Endothelial cell of umbilical vein (primary cell): Measurements from ENCODE around the gene ITGA11. TPM values are rescaled to one million over a fixed set of nuclear protein-coding genes. Genes with fewer than 3 reads are reported as not detected.

Source experiments
- BruUV-seq: library from RNA; stranded (reverse); fragments of 400-500 nt; replicated peaks from 2 replicates; lab custom pipeline; 2021; lab: Mats Ljungman, UMichigan
- CTCF ChIA-PET: fragments of 300-600, 350-600 bp; sonication (Branson Sonifier 250); formaldehyde crosslinking; loops from one replicate; lab custom pipeline; 2021; ENCODE audit warnings: antibody characterized with exemption, inconsistent platforms; lab: Charles Lee
- POLR2A ChIA-PET: fragments of 300-600, 350-600 bp; sonication (Branson Sonifier 250); formaldehyde crosslinking; loops from one replicate; lab custom pipeline; 2021; ENCODE audit warnings: antibody characterized with exemption, inconsistent platforms; lab: Charles Lee
- DNase-seq: peaks from one replicate; pipeline ENCODE4 v3.0.0-alpha.2; 2011; ENCODE audit warnings: low read depth, low spot score
- FAIRE-seq: peaks from 2 replicates; lab custom pipeline; 2011; peaks lifted over from hg19 to GRCh38; lab: Jason Lieb, UNC
- H2AFZ ChIP-seq: 2 replicates; pipeline ENCODE4 v1.6.0; 2012; ENCODE audit warnings: low read depth, low read length, control low read depth, inconsistent platforms
- H3K27ac ChIP-seq: 2 replicates; pipeline ENCODE4 v1.5.1; 2011; ENCODE audit warnings: low read depth, mild to moderate bottlenecking, control low read depth, low read length, moderate library complexity; ENCODE audit not compliant: insufficient read depth
- H3K27me3 ChIP-seq, 2 experiments: 2 replicates each; pipeline versions ENCODE4 v1.6.0 to v1.6.1; 2011; ENCODE audit warnings: low read length in 2 of 2, mixed read lengths in 1 of 2; ENCODE audit not compliant: control insufficient read depth in 2 of 2, insufficient read depth in 2 of 2
- H3K36me3 ChIP-seq, 2 experiments: 2 replicates in 1 of 2; 3 replicates in 1 of 2; pipeline ENCODE4 v1.5.1; 2011; ENCODE audit warnings: low read length in 2 of 2, mild to moderate bottlenecking in 1 of 2, moderate library complexity in 1 of 2; ENCODE audit not compliant: control insufficient read depth in 2 of 2, insufficient read depth in 2 of 2; ENCODE audit errors: extremely low read depth in 1 of 2
- H3K4me1 ChIP-seq: 3 replicates; pipeline ENCODE4 v1.5.1; 2011; ENCODE audit warnings: mild to moderate bottlenecking, low read length; ENCODE audit not compliant: control insufficient read depth, insufficient read depth; ENCODE audit errors: extremely low read depth
- H3K4me2 ChIP-seq: 2 replicates; pipeline ENCODE4 v1.6.1; 2011; ENCODE audit warnings: low read length, control low read depth, mixed read lengths; ENCODE audit not compliant: insufficient read depth
- H3K4me3 ChIP-seq, 3 experiments: fragments of 200-600 bp in 1 of 3; sonication (generic), shearing (Covaris generic) in 1 of 3; replicated peaks in 1 of 3; 2 replicates each; pipeline ENCODE4 v1.5.1; 2011 to 2016; ENCODE audit warnings: control low read depth in 3 of 3, low read length in 3 of 3, mild to moderate bottlenecking in 2 of 3, inconsistent platforms in 1 of 3, low read depth in 1 of 3, moderate library complexity in 1 of 3; ENCODE audit not compliant: insufficient read depth in 1 of 3
- H3K79me2 ChIP-seq: 2 replicates; pipeline ENCODE4 v1.6.0; 2012; ENCODE audit warnings: low read length, inconsistent platforms; ENCODE audit not compliant: control insufficient read depth, insufficient read depth
- H3K9ac ChIP-seq: replicated peaks from 2 replicates; pipeline ENCODE3; 2011; ENCODE audit warnings: low read length, control low read depth; ENCODE audit not compliant: insufficient read depth; ENCODE audit errors: extremely low read depth
- H3K9me1 ChIP-seq: replicated peaks from 3 replicates; pipeline ENCODE4 v1.6.0; 2011; ENCODE audit warnings: mild to moderate bottlenecking, low read length; ENCODE audit not compliant: control insufficient read depth, insufficient read depth; ENCODE audit errors: extremely low read depth
- H3K9me3 ChIP-seq: replicated peaks from 2 replicates; pipeline ENCODE4 v1.5.1; 2012; ENCODE audit warnings: low read length, inconsistent platforms; ENCODE audit not compliant: control insufficient read depth, insufficient read depth
- H4K20me1 ChIP-seq: replicated peaks from 2 replicates; pipeline ENCODE3; 2011; ENCODE audit warnings: mild to moderate bottlenecking, low read length; ENCODE audit not compliant: control insufficient read depth, insufficient read depth; ENCODE audit errors: extremely low read depth
- EZH2 ChIP-seq: IDR thresholded peaks from 2 replicates; pipeline ENCODE4 v1.6.1; 2012; ENCODE audit warnings: borderline replicate concordance, low read depth, mild to moderate bottlenecking, moderate library complexity, low read length, inconsistent platforms; ENCODE audit not compliant: severe bottlenecking
- FOS ChIP-seq: IDR thresholded peaks from 2 replicates; pipeline ENCODE4 v1.6.1; 2011; ENCODE audit warnings: mild to moderate bottlenecking, low read length, moderate library complexity, borderline replicate concordance; ENCODE audit not compliant: insufficient read depth
- GATA2 ChIP-seq: IDR thresholded peaks from 2 replicates; pipeline ENCODE4 v1.7.0; 2011; ENCODE audit warnings: low read depth, mild to moderate bottlenecking, moderate library complexity, mixed read lengths, low read length; ENCODE audit not compliant: insufficient read length, insufficient read depth
- JUN ChIP-seq: IDR thresholded peaks from 2 replicates; pipeline ENCODE4 v1.6.1; 2011; ENCODE audit warnings: borderline replicate concordance, low read depth; ENCODE audit not compliant: insufficient read length, insufficient read depth
- MYC ChIP-seq: IDR thresholded peaks from one replicate; pipeline ENCODE4 v1.6.1; 2011; ENCODE audit warnings: mild to moderate bottlenecking, low read depth, low read length
- POLR2A ChIP-seq: IDR thresholded peaks from 2 replicates; pipeline ENCODE4 v1.6.1; 2012; ENCODE audit warnings: low read depth, mild to moderate bottlenecking, control low read depth, low read length
- POLR2AphosphoS5 ChIP-seq: IDR thresholded peaks from 2 replicates; pipeline ENCODE4 v1.6.1; 2012; ENCODE audit warnings: low read depth, mild to moderate bottlenecking, control low read depth, low read length, moderate library complexity; ENCODE audit not compliant: insufficient read depth
- dilution Hi-C: fragments of 300-500 bp; cut with MboI; formaldehyde crosslinking; loops from one replicate; pipeline ENCODE4 v1.15.0; 2019; ENCODE audit warnings: low sequenced_read_pairs; ENCODE audit not compliant: extremely low pct_ligation_motif_present
- intact Hi-C: fragments of 100-400 bp; cut with micrococcal nuclease; formaldehyde crosslinking; loops from one replicate; pipeline ENCODE4 v1.10.0; 2022
- polyA plus RNA-seq, 4 experiments: library from polyadenylated mRNA; depleted of rRNA in 3 of 4; stranded (reverse) in 3 of 4; unstranded in 1 of 4; fragments of >200 nt; gene quantifications; 2 replicates each; pipeline versions ENCODE4 v1.2.1 to v1.2.3, GENCODE V29; 2011 to 2012; ENCODE audit warnings: missing spikeins in 1 of 4
- total RNA-seq: library from RNA; stranded (reverse); gene quantifications from 2 replicates; pipeline ENCODE4 v1.2.3, GENCODE V29; 2021
- TF ChIP-seq, protein P1 (sequence below), 2 donors: IDR thresholded peaks; 1 replicate in 1 of 2; 2 replicates in 1 of 2; pipeline ENCODE4 v1.5.1; 2011; ENCODE audit warnings: low read length in 2 of 2, mild to moderate bottlenecking in 2 of 2, moderate library complexity in 2 of 2, control low read depth in 1 of 2, inconsistent platforms in 1 of 2, low read depth in 1 of 2; ENCODE audit not compliant: insufficient read depth in 1 of 2; ENCODE audit errors: extremely low read depth in 1 of 2
- TF ChIP-seq, protein P2 (sequence below): IDR thresholded peaks from 2 replicates; pipeline ENCODE4 v1.6.1; 2011; ENCODE audit not compliant: insufficient read depth, insufficient read length

The ITGA11 gene
- total and polyA plus RNA-seq, 2 donors (not counting 3 experiments of a cell fraction or from before 2014, with no cell fraction given), result 0.18 to 1.0 TPM

DNA sequence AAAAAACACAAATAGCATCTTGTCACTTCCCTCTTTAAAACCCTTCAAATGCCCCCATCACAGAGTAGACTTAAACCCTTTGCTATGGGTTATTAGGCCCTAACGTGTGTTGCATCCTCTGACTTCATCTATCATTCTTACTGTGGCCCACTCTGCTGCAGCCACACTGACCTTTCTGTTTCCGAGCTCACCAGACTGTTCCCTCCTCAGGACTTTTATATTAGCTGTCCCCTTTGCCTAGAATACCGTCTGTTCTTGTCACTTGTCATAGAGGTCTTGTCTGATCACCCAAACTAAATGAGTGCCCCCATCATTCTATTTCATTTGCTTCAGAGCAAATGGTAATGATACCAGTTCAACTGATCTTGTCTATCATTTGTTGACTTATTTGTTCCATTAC is 155.3 kb downstream of the ITGA11 start:
- Histone ChIP-seq H2AFZ (peak overlapping the region; percentile 56), H3K4me2 (peak overlapping the region; percentile 60), H3K9ac (peak overlapping the region; percentile 89), H3K27me3 (no peaks in the 10 kb centered on the region), H3K36me3 (no peaks in the 10 kb centered on the region), H4K20me1 (peaks cover 2% of the 10 kb centered on the region), H3K4me1 (peaks cover 42% of the 10 kb centered on the region), H3K4me3 (peak overlapping the region in 2 of 3 experiments; percentile 68 to 85), H3K9me3 (no peaks in the 10 kb centered on the region), H3K9me1 (no peaks in the 10 kb centered on the region), H3K79me2 (peaks cover 34% of the 10 kb centered on the region), H3K27ac (peak overlapping the region; percentile 59)
- BruUV-seq, result no TSS peak
- dilution Hi-C loops (no loop called here), intact Hi-C loops (loop anchor here (1.0 kb wide), 1 partner anchor 46 kb away; no protein-coding TSS in a partner anchor)
- no peak for DNase-seq
- FAIRE-seq, result no peak
- CTCF ChIA-PET, result interaction anchor here (1.3 to 3.7 kb wide), 6 partner anchors 17 to 283 kb away, joined by 3 to 26 read pairs (median 4); no protein-coding TSS in a partner anchor
- TF ChIP-seq, protein P1, sequence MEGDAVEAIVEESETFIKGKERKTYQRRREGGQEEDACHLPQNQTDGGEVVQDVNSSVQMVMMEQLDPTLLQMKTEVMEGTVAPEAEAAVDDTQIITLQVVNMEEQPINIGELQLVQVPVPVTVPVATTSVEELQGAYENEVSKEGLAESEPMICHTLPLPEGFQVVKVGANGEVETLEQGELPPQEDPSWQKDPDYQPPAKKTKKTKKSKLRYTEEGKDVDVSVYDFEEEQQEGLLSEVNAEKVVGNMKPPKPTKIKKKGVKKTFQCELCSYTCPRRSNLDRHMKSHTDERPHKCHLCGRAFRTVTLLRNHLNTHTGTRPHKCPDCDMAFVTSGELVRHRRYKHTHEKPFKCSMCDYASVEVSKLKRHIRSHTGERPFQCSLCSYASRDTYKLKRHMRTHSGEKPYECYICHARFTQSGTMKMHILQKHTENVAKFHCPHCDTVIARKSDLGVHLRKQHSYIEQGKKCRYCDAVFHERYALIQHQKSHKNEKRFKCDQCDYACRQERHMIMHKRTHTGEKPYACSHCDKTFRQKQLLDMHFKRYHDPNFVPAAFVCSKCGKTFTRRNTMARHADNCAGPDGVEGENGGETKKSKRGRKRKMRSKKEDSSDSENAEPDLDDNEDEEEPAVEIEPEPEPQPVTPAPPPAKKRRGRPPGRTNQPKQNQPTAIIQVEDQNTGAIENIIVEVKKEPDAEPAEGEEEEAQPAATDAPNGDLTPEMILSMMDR (IDR thresholded peaks at IDR 0.05; ENCODE audit: extremely low read depth in 1 of 2, insufficient read depth in 1 of 2, low read depth in 1 of 2, low read length in 2 of 2), result no peak
- TF ChIP-seq, protein P2, sequence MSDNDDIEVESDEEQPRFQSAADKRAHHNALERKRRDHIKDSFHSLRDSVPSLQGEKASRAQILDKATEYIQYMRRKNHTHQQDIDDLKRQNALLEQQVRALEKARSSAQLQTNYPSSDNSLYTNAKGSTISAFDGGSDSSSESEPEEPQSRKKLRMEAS, result no peak
- no peak for TF ChIP-seq FOS
- TF ChIP-seq POLR2AphosphoS5, result no peak
- TF ChIP-seq EZH2, result no peak
- TF ChIP-seq JUN, result no peak
- no peak for TF ChIP-seq MYC
- TF ChIP-seq GATA2, result no peak
- TF ChIP-seq POLR2A, result no peak
- POLR2A ChIA-PET, result interaction anchor here (1.0 to 1.7 kb wide), 3 partner anchors 12 to 24 kb away, joined by 4 to 7 read pairs (median 4); no protein-coding TSS in a partner anchor
